DND-41 (cell line): ENCODE measurements around the gene TRIP13.

Experiments used
- ATAC-seq: fragments of 200-7000 bp; cut with Tn5 transposase; 3 replicates; pipeline ENCODE4 v1.9.1; 2021; ENCODE audit warnings: low read depth; ENCODE audit not compliant: insufficient read depth
- DNase-seq: peaks from one replicate; pipeline ENCODE4 v3.0.0-alpha.2; 2020
- H2AFZ ChIP-seq: 2 replicates; pipeline ENCODE4 v1.6.0; 2012; ENCODE audit warnings: low read depth, low read length
- H3K27ac ChIP-seq: 2 replicates; pipeline ENCODE4 v1.5.1; 2012; ENCODE audit warnings: low read length, inconsistent platforms
- H3K27me3 ChIP-seq: fragments of 200-600 bp; sonication (generic); 2 replicates; pipeline ENCODE4 v1.6.0; 2012; ENCODE audit warnings: low read length, mild to moderate bottlenecking, inconsistent platforms; ENCODE audit not compliant: insufficient read depth, poor library complexity
- H3K36me3 ChIP-seq: 2 replicates; pipeline ENCODE4 v1.5.1; 2012; ENCODE audit warnings: low read length, inconsistent platforms; ENCODE audit not compliant: insufficient read depth
- H3K4me1 ChIP-seq: 2 replicates; pipeline ENCODE4 v1.5.1; 2012; ENCODE audit warnings: mild to moderate bottlenecking, low read length; ENCODE audit not compliant: insufficient read depth
- H3K4me2 ChIP-seq: 2 replicates; pipeline ENCODE4 v1.6.0; 2012; ENCODE audit warnings: mild to moderate bottlenecking, moderate library complexity, low read length, inconsistent platforms; ENCODE audit not compliant: insufficient read depth
- H3K4me3 ChIP-seq, 2 experiments: fragments of 200-600 bp in 1 of 2; shearing (Covaris generic) in 1 of 2; 2 replicates each; pipeline ENCODE4 v1.5.1; 2012 to 2016; ENCODE audit warnings: inconsistent platforms in 2 of 2, low read length in 2 of 2, mild to moderate bottlenecking in 2 of 2, low read depth in 1 of 2, moderate library complexity in 1 of 2
- H3K79me2 ChIP-seq: 2 replicates; pipeline ENCODE4 v1.6.0; 2012; ENCODE audit warnings: low read length, inconsistent platforms; ENCODE audit not compliant: insufficient read depth
- H3K9ac ChIP-seq: 2 replicates; pipeline ENCODE4 v1.6.0; 2012; ENCODE audit warnings: low read depth, mild to moderate bottlenecking, inconsistent platforms, low read length, moderate library complexity
- H3K9me3 ChIP-seq: 2 replicates; pipeline ENCODE4 v1.5.1; 2012; ENCODE audit warnings: low read length, moderate library complexity, mild to moderate bottlenecking, inconsistent platforms; ENCODE audit not compliant: insufficient read depth, severe bottlenecking
- H4K20me1 ChIP-seq: 2 replicates; pipeline ENCODE4 v1.6.0; 2012; ENCODE audit warnings: low read length; ENCODE audit not compliant: insufficient read depth
- CTCF ChIP-seq: IDR thresholded peaks from 2 replicates; pipeline ENCODE4 v1.5.1; 2012; ENCODE audit warnings: borderline replicate concordance, low read length, moderate library complexity, mild to moderate bottlenecking; ENCODE audit not compliant: poor library complexity, severe bottlenecking; ENCODE audit errors: extremely low read depth
- EZH2 ChIP-seq: IDR thresholded peaks from 3 replicates; pipeline ENCODE4 v1.6.1; 2012; ENCODE audit warnings: borderline replicate concordance, low read depth, mild to moderate bottlenecking, moderate library complexity, low read length, inconsistent platforms; ENCODE audit not compliant: severe bottlenecking

Gene TRIP13

GRCh38 chr5:854966-855743 lies 37.5 kb upstream of the TRIP13 start:
- Histone ChIP-seq H2AFZ (no peak overlapping the region), H3K79me2 (no peaks in the 10 kb centered on the region), H3K4me3 (no peak overlapping the region), H3K9me3 (no peaks in the 10 kb centered on the region), H3K9ac (no peak overlapping the region), H3K4me2 (no peak overlapping the region), H3K4me1 (no peaks in the 10 kb centered on the region), H4K20me1 (peaks cover 32% of the 10 kb centered on the region), H3K27me3 (no peaks in the 10 kb centered on the region), H3K27ac (no peak overlapping the region), H3K36me3 (no peaks in the 10 kb centered on the region)
- no peak for TF ChIP-seq CTCF
- no peak for TF ChIP-seq EZH2
- ATAC-seq (no peak), DNase-seq (no peak)

GRCh38 chr5:855771-856530 lies 36.7 kb upstream of the TRIP13 start:
- DNase-seq = peak; percentile 19

GRCh38 chr5:856531-857425 lies 35.9 kb upstream of the TRIP13 start:
- ATAC-seq = peak; percentile 11; the same call in 1 of the 3 replicates
- no peaks in the 10 kb centered on the region for H3K27me3 ChIP-seq
- no peaks in the 10 kb centered on the region for H3K9me3 ChIP-seq
- H3K36me3 ChIP-seq = peaks cover 3% of the 10 kb centered on the region; the same call in 1 of the 2 replicates
- no peak overlapping the region for H3K4me2 ChIP-seq
- DNase-seq = no peak
- no peak overlapping the region for H3K4me3 ChIP-seq
- no peaks in the 10 kb centered on the region for H3K79me2 ChIP-seq
- TF ChIP-seq CTCF (no peak), EZH2 (no peak)
- H2AFZ ChIP-seq = no peak overlapping the region
- H4K20me1 ChIP-seq = peaks cover 39% of the 10 kb centered on the region
- no peak overlapping the region for H3K9ac ChIP-seq
- no peak overlapping the region for H3K27ac ChIP-seq
- no peaks in the 10 kb centered on the region for H3K4me1 ChIP-seq

More at GRCh38 chr5:855771-856530, 36.7 kb upstream of the TRIP13 start:
- H3K27me3 ChIP-seq = no peaks in the 10 kb centered on the region
- peak; percentile 54 for ATAC-seq
- H2AFZ ChIP-seq = no peak overlapping the region
- H3K4me1 ChIP-seq = no peaks in the 10 kb centered on the region
- no peaks in the 10 kb centered on the region for H3K9me3 ChIP-seq
- H3K27ac ChIP-seq = no peak overlapping the region
- peaks cover 33% of the 10 kb centered on the region for H4K20me1 ChIP-seq
- H3K36me3 ChIP-seq = no peaks in the 10 kb centered on the region; the same call in 1 of the 2 replicates
- H3K4me3 ChIP-seq = no peak overlapping the region
- H3K4me2 ChIP-seq = no peak overlapping the region
- no peak overlapping the region for H3K9ac ChIP-seq
- no peaks in the 10 kb centered on the region for H3K79me2 ChIP-seq
- TF ChIP-seq CTCF (no peak), EZH2 (no peak)
